Erythroblast (primary cell): Measurements from ENCODE around the gene CLIP4.

Source experiments
- GATA1 ChIP-seq: IDR thresholded peaks from 2 replicates; pipeline ENCODE4 v1.6.1; 2011; ENCODE audit warnings: low read depth, mild to moderate bottlenecking, control low read depth, low read length, moderate library complexity
- POLR2A ChIP-seq: IDR thresholded peaks from 2 replicates; pipeline ENCODE4 v1.6.1; 2011; ENCODE audit warnings: mild to moderate bottlenecking, low read length

DNA sequence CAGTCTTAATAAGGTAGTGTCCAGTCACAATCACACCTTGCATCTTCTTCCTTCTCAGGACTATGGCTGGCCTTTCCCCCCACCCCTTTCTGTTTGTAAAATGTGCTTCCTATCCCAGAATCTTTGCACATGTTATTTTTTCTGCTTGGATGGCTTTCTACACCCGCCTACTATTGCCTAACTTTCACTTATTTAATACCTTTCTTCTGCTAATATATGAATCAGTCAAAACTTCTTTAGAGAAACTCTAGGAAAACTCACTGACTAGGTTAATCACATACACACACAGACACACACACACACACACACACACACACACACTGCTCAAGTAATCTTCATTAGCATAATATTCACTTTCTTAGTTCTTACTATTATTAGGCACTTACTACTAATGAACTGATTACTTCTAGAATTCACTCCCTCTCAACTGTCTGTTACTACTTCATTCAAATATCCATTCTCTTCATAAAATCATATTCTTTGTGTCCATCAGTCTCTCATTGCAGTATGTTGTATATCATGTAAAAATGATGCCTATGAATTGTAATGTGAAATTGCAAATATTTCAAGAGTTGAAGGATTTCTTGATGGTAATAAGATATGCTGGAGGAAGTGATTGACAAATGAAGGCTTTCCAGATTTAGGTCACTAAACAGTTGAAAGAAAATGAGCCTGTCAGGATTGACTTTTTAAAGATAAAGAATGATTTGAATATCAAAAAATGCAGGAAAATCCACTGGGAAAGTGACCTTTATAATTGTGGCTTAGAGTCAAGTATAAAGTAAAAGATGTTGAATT is 51.2 kb downstream of the CLIP4 start:
- no peak for TF ChIP-seq POLR2A
- no peak for TF ChIP-seq GATA1
